Measurements from ENCODE around the gene EPHB2.

DNA sequence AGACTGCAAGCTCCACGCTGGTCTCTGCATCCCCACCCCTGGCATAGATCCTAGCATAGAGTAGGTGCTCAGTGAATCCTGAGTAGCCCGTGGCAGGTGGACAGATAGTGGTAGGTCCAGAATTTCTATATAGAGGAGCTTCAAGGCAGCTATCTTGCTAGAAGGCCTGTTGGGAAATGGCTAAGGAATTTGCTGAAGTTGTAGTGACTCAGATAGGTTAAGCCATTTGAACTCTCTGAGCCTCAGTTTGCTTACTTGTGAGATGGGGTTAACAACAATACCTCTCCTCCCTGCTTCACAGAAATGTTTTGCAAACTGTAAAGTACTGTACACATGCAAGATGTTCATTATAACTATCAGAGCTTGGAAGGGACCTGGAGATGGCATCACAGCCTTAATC lies 23.4 kb upstream of the EPHB2 start:
- no peak for TF ChIP-seq POLR2AphosphoS5 (IDR thresholded peaks at IDR 0.05)
- TF ChIP-seq, protein P1, sequence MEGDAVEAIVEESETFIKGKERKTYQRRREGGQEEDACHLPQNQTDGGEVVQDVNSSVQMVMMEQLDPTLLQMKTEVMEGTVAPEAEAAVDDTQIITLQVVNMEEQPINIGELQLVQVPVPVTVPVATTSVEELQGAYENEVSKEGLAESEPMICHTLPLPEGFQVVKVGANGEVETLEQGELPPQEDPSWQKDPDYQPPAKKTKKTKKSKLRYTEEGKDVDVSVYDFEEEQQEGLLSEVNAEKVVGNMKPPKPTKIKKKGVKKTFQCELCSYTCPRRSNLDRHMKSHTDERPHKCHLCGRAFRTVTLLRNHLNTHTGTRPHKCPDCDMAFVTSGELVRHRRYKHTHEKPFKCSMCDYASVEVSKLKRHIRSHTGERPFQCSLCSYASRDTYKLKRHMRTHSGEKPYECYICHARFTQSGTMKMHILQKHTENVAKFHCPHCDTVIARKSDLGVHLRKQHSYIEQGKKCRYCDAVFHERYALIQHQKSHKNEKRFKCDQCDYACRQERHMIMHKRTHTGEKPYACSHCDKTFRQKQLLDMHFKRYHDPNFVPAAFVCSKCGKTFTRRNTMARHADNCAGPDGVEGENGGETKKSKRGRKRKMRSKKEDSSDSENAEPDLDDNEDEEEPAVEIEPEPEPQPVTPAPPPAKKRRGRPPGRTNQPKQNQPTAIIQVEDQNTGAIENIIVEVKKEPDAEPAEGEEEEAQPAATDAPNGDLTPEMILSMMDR (IDR thresholded peaks at IDR 0.05) = no peak
- TF ChIP-seq POLR2A (IDR thresholded peaks at IDR 0.05) = no peak
- no peak for TF ChIP-seq EP300 (IDR thresholded peaks at IDR 0.05)

Data from sigmoid colon (tissue), 4 donors.